ENCODE data around the gene ANP32B. TPM values are rescaled to one million over a fixed set of nuclear protein-coding genes. Genes with fewer than 3 reads are reported as not detected.

Gene ANP32B
- total RNA-seq, 3 donors from 2014 or later (not counting 1 experiment from before 2014, with no cell fraction given) = 89.9 to 107 (median 100) TPM

DNA sequence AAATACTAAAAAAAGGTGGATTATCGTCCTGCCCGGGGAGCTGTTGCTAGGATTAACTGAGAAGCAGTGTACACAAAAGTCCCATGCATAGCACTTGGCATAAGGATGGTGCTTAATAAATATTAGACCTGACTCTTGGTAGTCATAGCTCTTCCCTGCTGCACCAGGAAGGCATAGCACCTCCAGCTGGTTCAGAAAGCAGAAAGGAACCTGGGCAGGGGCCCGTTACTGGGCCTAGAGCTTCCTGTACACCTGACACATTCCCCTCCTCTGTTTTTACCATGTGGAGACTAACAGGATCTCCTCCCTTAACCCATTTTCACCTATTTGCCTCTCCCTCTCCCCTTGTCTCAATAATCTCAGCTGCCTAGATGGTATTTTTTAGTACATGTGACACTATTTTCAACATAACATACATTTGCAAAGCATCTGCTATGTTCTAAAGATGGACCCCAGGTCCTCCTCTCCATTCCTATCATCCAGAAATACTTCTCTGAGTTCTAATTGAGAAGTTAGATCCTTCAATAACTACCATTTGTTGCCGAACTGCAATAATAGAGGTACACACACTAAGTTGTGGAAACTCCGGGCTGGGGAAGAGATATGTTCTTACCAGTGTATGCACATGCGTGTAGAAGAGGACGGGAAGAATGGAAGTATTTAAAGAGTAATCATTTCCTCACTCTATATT lies 3.2 kb upstream of the ANP32B start:
- Histone ChIP-seq H3K27ac (ENCODE audit: low read length) (no peak overlapping the region), H3K4me1 (ENCODE audit: control insufficient read depth, insufficient read depth, low read length) (peaks cover 8% of the 10 kb centered on the region), H3K27me3 (ENCODE audit: control insufficient read depth, insufficient read depth, low read length) (no peaks in the 10 kb centered on the region), H3K4me3 (ENCODE audit: low read length) (no peak overlapping the region), H3K9me3 (ENCODE audit: control insufficient read depth, insufficient read depth, low read length) (no peaks in the 10 kb centered on the region), H3K36me3 (ENCODE audit: control insufficient read depth, insufficient read depth, low read length) (no peaks in the 10 kb centered on the region)
- TF ChIP-seq, protein P1, sequence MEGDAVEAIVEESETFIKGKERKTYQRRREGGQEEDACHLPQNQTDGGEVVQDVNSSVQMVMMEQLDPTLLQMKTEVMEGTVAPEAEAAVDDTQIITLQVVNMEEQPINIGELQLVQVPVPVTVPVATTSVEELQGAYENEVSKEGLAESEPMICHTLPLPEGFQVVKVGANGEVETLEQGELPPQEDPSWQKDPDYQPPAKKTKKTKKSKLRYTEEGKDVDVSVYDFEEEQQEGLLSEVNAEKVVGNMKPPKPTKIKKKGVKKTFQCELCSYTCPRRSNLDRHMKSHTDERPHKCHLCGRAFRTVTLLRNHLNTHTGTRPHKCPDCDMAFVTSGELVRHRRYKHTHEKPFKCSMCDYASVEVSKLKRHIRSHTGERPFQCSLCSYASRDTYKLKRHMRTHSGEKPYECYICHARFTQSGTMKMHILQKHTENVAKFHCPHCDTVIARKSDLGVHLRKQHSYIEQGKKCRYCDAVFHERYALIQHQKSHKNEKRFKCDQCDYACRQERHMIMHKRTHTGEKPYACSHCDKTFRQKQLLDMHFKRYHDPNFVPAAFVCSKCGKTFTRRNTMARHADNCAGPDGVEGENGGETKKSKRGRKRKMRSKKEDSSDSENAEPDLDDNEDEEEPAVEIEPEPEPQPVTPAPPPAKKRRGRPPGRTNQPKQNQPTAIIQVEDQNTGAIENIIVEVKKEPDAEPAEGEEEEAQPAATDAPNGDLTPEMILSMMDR (IDR thresholded peaks at IDR 0.05) = no peak
- H3K9me3 Mint-ChIP-seq = no peaks in the 10 kb centered on the region
- no peak overlapping the region for H3K4me3 Mint-ChIP-seq
- no peak overlapping the region for H3K27ac Mint-ChIP-seq
- no peaks in the 10 kb centered on the region for H3K36me3 Mint-ChIP-seq
- peaks cover 0 to 9% of the 10 kb centered on the region in 2 donors for H3K4me1 Mint-ChIP-seq
- WGBS (ENCODE audit: insufficient coverage) = 81% methylated on average over 3 of the region's 7 CpGs
- DNase-seq (no peak), ATAC-seq (no peak)
- intact Hi-C loops (cut with micrococcal nuclease) = loop anchor here (5.0 kb wide), 2 partner anchors 43 to 52 kb away; partner anchors contain the start of gene HEMGN
- H3K27me3 Mint-ChIP-seq (ENCODE audit: low read depth in 2 of 2) = no peaks in the 10 kb centered on the region

DNA sequence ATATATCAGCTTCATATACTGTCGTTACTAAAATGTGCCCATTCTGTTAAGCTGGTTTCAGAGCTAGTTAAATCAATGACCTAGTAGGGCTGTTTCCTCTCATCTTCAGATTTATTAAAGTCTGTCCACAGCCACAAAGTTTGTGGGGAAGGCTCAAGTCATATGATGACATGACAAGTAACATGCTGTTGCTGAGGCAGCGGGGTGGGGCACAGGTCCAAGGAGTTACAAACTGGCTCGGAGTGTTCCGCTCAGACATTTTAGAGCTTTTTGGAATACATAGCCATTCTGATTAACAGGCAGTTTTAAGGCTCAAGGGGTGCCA lies 2.7 kb upstream of the ANP32B start:
- H3K9me3 ChIP-seq (ENCODE audit: control insufficient read depth, insufficient read depth, low read length) = no peaks in the 10 kb centered on the region
- intact Hi-C loops (cut with micrococcal nuclease) = loop anchor here (5.0 kb wide), 2 partner anchors 43 to 52 kb away; partner anchors contain the start of gene HEMGN
- H3K27me3 ChIP-seq (ENCODE audit: control insufficient read depth, insufficient read depth, low read length) = no peaks in the 10 kb centered on the region
- Mint-ChIP-seq H3K36me3 (no peaks in the 10 kb centered on the region), H3K9me3 (no peaks in the 10 kb centered on the region), H3K27me3 (ENCODE audit: low read depth in 2 of 2) (no peaks in the 10 kb centered on the region), H3K27ac (no peak overlapping the region), H3K4me1 (peaks cover 0 to 12% of the 10 kb centered on the region in 2 donors), H3K4me3 (no peak overlapping the region)
- no peak for DNase-seq
- no peak for ATAC-seq
- peaks cover 13% of the 10 kb centered on the region for H3K4me1 ChIP-seq (ENCODE audit: control insufficient read depth, insufficient read depth, low read length)
- TF ChIP-seq, protein P1 (IDR thresholded peaks at IDR 0.05) = no peak
- 100% methylated on average over 3 of the region's 4 CpGs for WGBS (ENCODE audit: insufficient coverage)
- H3K4me3 ChIP-seq (ENCODE audit: low read length) = no peak overlapping the region
- no peaks in the 10 kb centered on the region for H3K36me3 ChIP-seq (ENCODE audit: control insufficient read depth, insufficient read depth, low read length)
- H3K27ac ChIP-seq (ENCODE audit: low read length) = no peak overlapping the region

DNA sequence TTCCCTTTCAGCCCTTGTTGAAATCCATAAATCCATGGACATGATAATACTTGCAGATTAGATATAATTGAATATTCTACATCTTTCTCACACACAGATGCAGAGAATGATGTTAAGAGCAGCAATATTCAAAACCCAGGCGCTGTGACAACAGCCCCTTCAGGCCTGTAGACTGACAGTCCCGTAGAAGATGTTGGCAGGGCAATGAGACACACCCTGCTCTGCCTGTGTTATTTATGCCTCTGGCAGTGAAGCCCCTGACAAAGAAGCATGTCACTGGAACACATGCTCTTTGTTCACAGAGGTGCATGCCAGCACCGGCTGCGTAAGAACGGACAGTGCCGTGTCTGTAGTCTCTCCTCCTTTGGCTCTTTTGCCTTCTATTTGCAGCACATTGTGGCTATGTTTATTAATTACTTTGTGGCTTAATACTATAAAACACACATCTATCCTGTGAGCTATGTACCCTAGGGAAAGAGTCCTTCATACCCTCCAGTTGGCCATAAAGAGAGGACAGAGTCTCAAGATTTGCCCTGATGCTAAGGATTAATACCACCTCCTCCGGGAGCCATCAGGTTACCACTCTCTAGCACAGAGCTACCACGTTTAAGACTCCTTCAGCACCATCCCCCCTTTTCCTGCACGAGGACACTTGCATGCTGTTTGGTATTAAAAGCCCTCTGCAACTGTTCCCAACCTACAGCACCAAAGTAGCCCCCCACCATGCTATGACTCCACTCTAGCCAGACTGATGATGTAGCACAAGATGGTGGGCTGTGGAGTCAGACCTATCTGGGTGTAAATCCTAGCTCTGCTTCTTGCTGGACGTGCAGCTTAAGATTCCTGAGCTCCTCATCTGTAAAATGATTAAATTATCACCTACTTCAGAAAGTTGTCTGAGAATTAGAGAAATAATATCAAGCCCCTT lies 2.0 kb upstream of the ANP32B start:
- intact Hi-C loops (cut with micrococcal nuclease) = loop anchor here (5.0 kb wide), 2 partner anchors 44 to 51 kb away; partner anchors contain the start of gene HEMGN
- H3K4me3 Mint-ChIP-seq = no peak overlapping the region
- H3K27me3 Mint-ChIP-seq (ENCODE audit: low read depth in 2 of 2) = no peaks in the 10 kb centered on the region
- H3K9me3 Mint-ChIP-seq = no peaks in the 10 kb centered on the region
- no peaks in the 10 kb centered on the region for H3K36me3 Mint-ChIP-seq
- H3K27ac Mint-ChIP-seq = peak overlapping the region in 1 of 2 donors; percentile 88
- H3K27ac ChIP-seq (ENCODE audit: low read length) = no peak overlapping the region
- no peaks in the 10 kb centered on the region for H3K36me3 ChIP-seq (ENCODE audit: control insufficient read depth, insufficient read depth, low read length)
- WGBS (ENCODE audit: insufficient coverage) = 90% methylated on average over 10 of the region's 10 CpGs
- no peaks in the 10 kb centered on the region for H3K27me3 ChIP-seq (ENCODE audit: control insufficient read depth, insufficient read depth, low read length)
- peaks cover 19% of the 10 kb centered on the region for H3K4me1 ChIP-seq (ENCODE audit: control insufficient read depth, insufficient read depth, low read length)
- TF ChIP-seq, protein P1 (IDR thresholded peaks at IDR 0.05) = no peak
- H3K9me3 ChIP-seq (ENCODE audit: control insufficient read depth, insufficient read depth, low read length) = no peaks in the 10 kb centered on the region
- ATAC-seq (no peak), DNase-seq (no peak)
- H3K4me3 ChIP-seq (ENCODE audit: low read length) = no peak overlapping the region
- peaks cover 4 to 18% of the 10 kb centered on the region in 2 donors for H3K4me1 Mint-ChIP-seq

Measured in natural killer cell (primary cell).